ENCODE results near the gene CXCL17. TPM values are rescaled to one million over a fixed set of nuclear protein-coding genes. Genes with fewer than 3 reads are reported as not detected.

Gene CXCL17
- total and polyA plus RNA-seq, 2 donors (not counting 1 experiment from before 2014, with no cell fraction given): not detected

- WGBS (ENCODE audit: insufficient coverage): 95% methylated on average over 6 of the region's 6 CpGs
- Mint-ChIP-seq H3K27me3 (no peaks in the 10 kb centered on the region), H3K27ac (no peak overlapping the region), H3K4me1 (peaks cover 3% of the 10 kb centered on the region), H3K9me3 (ENCODE audit: insufficient read depth) (no peaks in the 10 kb centered on the region), H3K4me3 (no peak overlapping the region)
- no peak for DNase-seq
- no peak for ATAC-seq (ENCODE audit: low read depth)
- Histone ChIP-seq H3K27me3 (replicated peaks in 1 of 4; ENCODE audit: control extremely low read depth in 1 of 4, control insufficient read depth in 3 of 4, insufficient read depth in 4 of 4, low read length in 3 of 4) (no peaks in the 10 kb centered on the region), H3K36me3 (replicated peaks in 1 of 2; ENCODE audit: control extremely low read depth in 1 of 2, control insufficient read depth in 1 of 2, extremely low read depth in 1 of 2, insufficient read depth in 2 of 2, low read length in 1 of 2) (peaks cover 0 to 50% of the 10 kb centered on the region in 2 experiments), H3K27ac (ENCODE audit: low read length in 2 of 2) (no peak overlapping the region), H3K9me3 (ENCODE audit: control extremely low read depth in 1 of 3, control insufficient read depth in 2 of 3, insufficient read depth in 1 of 3, low read length in 2 of 3) (no peaks in the 10 kb centered on the region), H3K4me2 (replicated peaks; ENCODE audit: low read depth, low read length, poor library complexity, severe bottlenecking) (no peak overlapping the region), H3K9ac (ENCODE audit: low read length) (no peak overlapping the region), H2AFZ (ENCODE audit: insufficient read depth, low read depth, low read length, poor library complexity, severe bottlenecking) (no peak overlapping the region), H3K4me1 (ENCODE audit: control insufficient read depth in 2 of 2, insufficient read depth in 2 of 2, low read length in 2 of 2) (no peaks in the 10 kb centered on the region), H3K79me2 (ENCODE audit: control insufficient read depth, insufficient read depth, low read length) (peaks cover 51% of the 10 kb centered on the region), H3K4me3 (ENCODE audit: control extremely low read depth in 1 of 5, extremely low read depth in 1 of 5, insufficient read depth in 1 of 5, low read depth in 2 of 5, low read length in 4 of 5) (no peak overlapping the region), H4K20me1 (ENCODE audit: control insufficient read depth, insufficient read depth, low read length, poor library complexity, severe bottlenecking) (peaks cover 58% of the 10 kb centered on the region)
- intact Hi-C loops (cut with micrococcal nuclease): no loop called here
- TF ChIP-seq EZH2 (IDR thresholded peaks at IDR 0.05; ENCODE audit: borderline replicate concordance, insufficient read depth, low read depth, low read length, poor library complexity, severe bottlenecking) (no peak), CTCF (IDR thresholded peaks at IDR 0.05) (no peak)
- CTCF ChIA-PET: no interaction called here
- POLR2A ChIA-PET: no interaction called here
Measured at GRCh38 chr19:42409477-42409876, 33.3 kb downstream of the CXCL17 start.

DNA sequence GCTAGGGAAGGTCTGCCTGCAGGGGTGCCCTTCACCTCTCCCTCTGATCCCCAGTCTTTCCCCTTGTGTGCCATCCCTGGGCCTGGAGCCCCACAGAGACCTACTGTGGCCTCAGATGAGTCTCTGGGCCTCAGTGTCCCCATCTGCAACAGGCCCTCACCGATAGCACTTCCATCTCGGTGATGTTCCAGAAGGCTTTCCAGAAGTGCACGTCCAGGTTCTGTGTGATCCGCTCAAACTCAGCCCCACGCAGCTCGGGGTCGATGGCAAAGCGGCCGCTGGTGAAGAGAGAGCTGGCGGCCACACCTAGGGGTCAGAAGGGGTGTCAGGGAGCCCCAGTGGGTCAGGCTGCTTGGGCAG lies 35.0 kb downstream of the CXCL17 start:
- CTCF ChIA-PET: no interaction called here
- intact Hi-C loops (cut with micrococcal nuclease): no loop called here

More for the DNA sequence above, 35.0 kb downstream of the CXCL17 start:
- Mint-ChIP-seq H3K4me3 (no peak overlapping the region), H3K4me1 (peaks cover 3% of the 10 kb centered on the region), H3K27me3 (no peaks in the 10 kb centered on the region), H3K27ac (no peak overlapping the region), H3K9me3 (ENCODE audit: insufficient read depth) (no peaks in the 10 kb centered on the region)
- H3K4me2 ChIP-seq (replicated peaks; ENCODE audit: low read depth, low read length, poor library complexity, severe bottlenecking): no peak overlapping the region
- H4K20me1 ChIP-seq (ENCODE audit: control insufficient read depth, insufficient read depth, low read length, poor library complexity, severe bottlenecking): peaks cover 42% of the 10 kb centered on the region
- no peaks in the 10 kb centered on the region for H3K27me3 ChIP-seq (replicated peaks in 1 of 4; ENCODE audit: control extremely low read depth in 1 of 4, control insufficient read depth in 3 of 4, insufficient read depth in 4 of 4, low read length in 3 of 4)
- no peaks in the 10 kb centered on the region for H3K4me1 ChIP-seq (ENCODE audit: control insufficient read depth in 2 of 2, insufficient read depth in 2 of 2, low read length in 2 of 2)
- no peak overlapping the region for H2AFZ ChIP-seq (ENCODE audit: insufficient read depth, low read depth, low read length, poor library complexity, severe bottlenecking)
- no peak overlapping the region for H3K27ac ChIP-seq (ENCODE audit: low read length in 2 of 2)
- H3K9ac ChIP-seq (ENCODE audit: low read length): no peak overlapping the region
- no peak for TF ChIP-seq CTCF (IDR thresholded peaks at IDR 0.05)
- H3K36me3 ChIP-seq (replicated peaks in 1 of 2; ENCODE audit: control extremely low read depth in 1 of 2, control insufficient read depth in 1 of 2, extremely low read depth in 1 of 2, insufficient read depth in 2 of 2, low read length in 1 of 2): peaks cover 0 to 43% of the 10 kb centered on the region in 2 experiments
- ATAC-seq (ENCODE audit: low read depth) (no peak), DNase-seq (no peak)
- no peaks in the 10 kb centered on the region for H3K9me3 ChIP-seq (ENCODE audit: control extremely low read depth in 1 of 3, control insufficient read depth in 2 of 3, insufficient read depth in 1 of 3, low read length in 2 of 3)
- no peak overlapping the region for H3K4me3 ChIP-seq (ENCODE audit: control extremely low read depth in 1 of 5, extremely low read depth in 1 of 5, insufficient read depth in 1 of 5, low read depth in 2 of 5, low read length in 4 of 5)
- H3K79me2 ChIP-seq (ENCODE audit: control insufficient read depth, insufficient read depth, low read length): peaks cover 37% of the 10 kb centered on the region
- POLR2A ChIA-PET: interaction anchor here (0.5 kb wide), 1 partner anchor 12 kb away, joined by 5 read pairs; no protein-coding TSS in a partner anchor
- WGBS (ENCODE audit: insufficient coverage): 98% methylated on average over 8 of the region's 10 CpGs
